HG03280 (cell line): Measurements from ENCODE around the gene SURF1.
"Not testable (repeated sequence)": the region's sequence is repeated elsewhere in the genome, so short reads cannot be mapped to it uniquely, and the experiment has no call there.

Experiments used
- ATAC-seq: cut with Tn5 transposase; IDR thresholded peaks from one replicate; pipeline ENCODE4 v1.9.1; 2021; ENCODE audit warnings: mild to moderate bottlenecking, moderate library complexity; ENCODE audit not compliant: unreplicated experiment

Gene SURF1

DNA sequence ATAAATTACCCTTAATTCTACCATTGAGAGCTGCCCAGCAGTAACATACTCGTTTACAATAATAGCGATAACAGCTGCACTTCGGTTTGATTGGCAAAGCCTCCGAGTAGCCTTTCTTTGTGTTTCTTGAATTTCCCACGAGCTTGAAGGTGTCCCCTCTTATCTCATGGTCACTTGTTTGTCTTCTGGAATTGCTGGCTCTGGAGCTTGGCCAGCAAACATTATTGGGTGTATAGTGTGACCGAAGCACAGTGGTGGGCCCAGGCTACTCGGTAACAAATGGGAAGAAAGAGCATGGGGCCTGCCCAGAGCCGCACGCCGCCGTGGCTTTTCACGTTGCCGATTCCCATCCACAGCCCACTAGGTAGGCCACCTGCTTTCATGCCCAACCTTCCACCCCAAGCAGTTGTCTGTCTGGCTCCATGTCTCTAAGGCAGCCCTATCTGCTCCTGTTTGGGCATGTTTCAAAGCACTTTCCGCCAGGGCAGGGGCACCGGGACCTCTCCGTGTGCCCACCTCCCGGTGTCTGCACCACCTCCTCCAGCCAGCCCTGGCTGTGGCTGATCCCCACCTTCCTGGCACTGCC is 28.5 kb upstream of the SURF1 start:
- no peak for ATAC-seq

DNA sequence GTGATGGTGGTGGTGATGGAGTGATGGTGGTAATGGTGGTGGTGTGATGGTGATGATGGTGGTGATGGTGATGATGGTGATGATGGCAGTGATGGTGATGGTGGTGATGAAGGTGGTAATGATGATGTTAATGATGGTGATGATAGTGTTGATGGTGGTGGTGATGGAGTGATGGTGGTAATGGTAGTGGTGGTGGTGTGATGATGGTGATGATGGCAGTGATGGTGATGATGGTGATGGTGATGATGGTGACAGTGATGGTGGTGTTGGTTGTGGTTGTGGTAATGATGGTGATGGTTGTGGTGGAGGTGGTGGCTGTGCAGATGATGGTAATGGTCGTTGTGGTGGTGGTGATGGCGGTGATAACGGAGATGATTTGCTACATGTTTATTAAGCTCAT is 27.2 kb upstream of the SURF1 start:
- no peak for ATAC-seq

DNA sequence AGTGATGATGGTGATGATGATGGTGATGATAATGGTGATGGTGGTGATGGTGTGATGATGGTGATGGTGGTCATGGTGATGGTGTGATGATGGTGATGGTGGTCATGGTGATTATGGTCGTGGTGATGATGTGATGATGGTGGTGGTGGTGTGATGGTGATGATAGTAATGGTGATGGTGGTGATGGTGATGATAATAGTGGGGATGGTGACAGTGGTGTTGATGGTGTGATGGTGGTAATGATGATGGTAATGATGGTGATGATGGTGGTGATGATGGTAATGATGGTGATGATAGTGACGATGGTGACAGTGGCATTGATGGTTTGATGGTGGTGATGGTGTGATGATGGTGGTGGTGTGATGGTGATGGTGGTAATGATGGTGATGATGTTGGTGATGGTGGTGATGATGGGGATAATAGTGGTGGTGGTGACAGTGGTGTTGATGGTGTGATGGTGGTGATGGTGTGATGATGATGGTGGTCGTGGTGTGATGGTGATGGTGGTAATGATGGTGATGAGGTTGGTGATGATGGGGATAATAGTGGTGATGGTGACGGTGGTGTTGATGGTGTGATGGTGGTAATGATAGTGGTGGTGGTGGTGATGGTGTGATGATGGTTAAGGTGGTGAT is 26.3 kb upstream of the SURF1 start:
- ATAC-seq = no peak

DNA sequence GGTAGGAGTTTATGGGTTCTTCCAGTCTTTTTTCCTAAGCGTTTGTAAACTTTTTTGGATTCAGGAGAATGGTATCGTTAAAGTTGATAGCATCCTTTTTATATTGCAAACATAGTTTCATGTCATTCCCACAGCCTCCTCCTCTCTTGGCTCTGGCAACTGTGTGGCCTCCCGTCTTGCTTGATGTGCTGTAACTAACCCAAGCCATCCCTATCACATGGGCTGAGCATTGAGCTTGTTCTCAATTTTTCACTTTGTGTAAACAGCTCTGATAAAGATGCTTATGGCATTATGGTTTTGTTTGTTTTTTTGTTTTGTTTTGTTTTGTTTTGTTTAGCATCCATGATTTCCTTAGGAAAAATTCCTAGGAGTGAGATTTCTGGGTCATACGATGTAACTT is 24.4 kb upstream of the SURF1 start:
- ATAC-seq = no peak

DNA sequence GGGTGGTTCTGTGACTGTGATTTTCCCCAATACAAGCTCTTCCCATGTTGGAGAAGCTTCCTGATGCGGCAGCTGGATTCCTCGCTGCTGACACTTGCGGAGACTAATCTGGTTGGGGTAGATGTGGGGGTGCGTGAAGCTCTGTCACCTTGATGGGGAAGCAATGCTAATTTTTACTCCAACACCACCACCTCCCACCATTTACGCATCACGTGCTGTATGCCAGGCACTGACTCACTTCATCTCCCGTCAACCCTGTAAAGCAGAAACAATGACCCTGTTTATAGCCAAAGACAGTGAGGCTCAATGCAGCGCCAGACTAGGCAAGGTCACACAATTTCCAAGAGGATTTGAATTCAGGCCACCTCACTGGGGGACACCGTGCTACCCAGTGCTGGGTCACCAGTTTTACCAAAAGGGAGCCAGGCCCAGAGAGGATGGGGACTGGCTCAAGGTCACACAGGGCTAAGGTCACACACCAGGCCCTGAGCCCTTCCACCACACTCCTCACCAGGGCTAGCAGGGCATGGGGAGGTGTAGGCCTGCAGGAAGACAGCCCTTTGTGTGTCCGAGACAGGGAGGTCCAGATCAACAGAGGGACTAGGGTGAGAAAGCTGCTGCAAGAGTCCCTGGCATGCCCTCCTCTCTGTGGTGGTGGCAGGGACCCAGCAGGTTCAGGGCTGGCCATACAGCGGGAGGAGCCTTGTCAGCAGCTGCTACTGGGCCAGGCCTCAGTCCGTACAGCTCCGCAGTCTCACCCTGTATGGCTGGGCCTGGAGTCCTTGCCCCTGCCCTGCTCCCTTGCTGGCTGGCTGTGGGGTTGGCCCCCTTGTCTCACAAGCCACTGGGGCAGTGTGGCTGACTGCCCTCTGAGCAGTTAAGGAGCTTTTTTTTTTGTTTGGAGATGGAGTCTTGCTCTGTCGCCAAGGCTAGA is 23.1 kb upstream of the SURF1 start:
- no peak for ATAC-seq

DNA sequence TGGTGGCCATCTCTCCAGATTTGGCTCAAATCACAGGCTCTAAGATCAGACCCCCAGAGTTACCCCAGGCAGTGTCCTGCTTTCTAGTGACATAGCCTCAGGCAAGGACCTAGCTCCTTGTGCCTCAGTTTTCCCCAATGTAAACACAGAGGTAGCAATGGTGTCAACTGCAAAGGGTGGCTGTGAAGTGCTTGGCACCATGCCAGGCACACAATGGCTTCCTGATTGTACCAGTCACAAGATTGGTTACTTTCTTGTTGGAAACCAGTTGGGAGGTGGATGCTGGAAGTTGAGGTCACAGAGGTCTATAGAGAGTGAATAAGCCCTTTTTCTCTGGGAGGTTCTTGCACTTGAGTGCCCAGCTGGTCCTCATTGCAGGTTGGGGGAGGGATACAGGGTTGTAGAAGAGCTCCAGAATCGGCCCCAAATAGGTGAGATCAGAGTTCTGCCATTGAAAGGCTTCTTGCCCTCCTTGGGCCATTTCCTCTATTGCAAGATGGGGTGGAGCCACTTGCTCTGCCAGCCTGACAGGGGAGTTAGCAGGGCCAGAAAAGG is 22.2 kb upstream of the SURF1 start:
- no peak for ATAC-seq

DNA sequence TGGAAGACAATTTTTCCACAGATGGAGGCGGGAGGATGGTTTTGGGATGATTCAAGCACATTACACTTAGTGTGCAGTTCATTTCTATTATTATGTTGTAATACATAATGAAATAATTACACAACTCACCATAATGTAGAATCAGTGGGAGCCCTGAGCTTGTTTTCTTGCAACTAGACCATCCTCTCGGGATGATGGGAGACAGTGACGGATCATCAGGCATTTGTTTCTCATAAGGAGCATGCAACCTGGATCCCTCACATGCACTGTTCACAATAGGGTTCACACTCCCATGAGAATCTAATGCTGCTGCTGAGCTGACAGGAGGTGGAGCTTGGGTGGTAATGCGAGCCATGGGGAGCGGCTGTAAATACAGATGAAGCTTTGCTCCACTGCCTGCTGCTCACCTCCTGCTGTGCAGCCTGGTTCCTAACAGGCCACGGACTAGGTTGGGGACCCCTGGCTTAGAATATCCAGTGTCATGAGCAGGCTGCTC is 21.5 kb upstream of the SURF1 start:
- no peak for ATAC-seq

DNA sequence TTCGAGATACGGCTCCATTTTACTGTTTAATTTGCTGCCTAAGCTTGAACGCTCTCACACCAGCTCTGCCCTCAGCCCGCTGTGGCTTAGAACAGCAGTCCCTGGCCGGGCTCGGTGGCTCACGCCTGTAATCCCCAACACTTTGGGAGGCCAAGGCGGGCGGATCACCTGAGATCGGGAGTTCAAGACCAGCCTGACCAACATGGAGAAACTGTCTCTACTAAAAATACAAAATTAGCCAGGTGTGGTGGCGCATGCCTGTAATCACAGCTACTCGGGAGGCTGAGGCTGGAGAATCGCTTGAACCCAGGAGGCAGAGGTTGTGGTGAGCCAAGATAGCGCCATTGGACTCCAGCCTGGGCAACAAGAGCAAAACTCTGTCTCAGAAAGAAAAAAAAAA is 21.0 kb upstream of the SURF1 start:
- ATAC-seq = not testable (repeated sequence)

DNA sequence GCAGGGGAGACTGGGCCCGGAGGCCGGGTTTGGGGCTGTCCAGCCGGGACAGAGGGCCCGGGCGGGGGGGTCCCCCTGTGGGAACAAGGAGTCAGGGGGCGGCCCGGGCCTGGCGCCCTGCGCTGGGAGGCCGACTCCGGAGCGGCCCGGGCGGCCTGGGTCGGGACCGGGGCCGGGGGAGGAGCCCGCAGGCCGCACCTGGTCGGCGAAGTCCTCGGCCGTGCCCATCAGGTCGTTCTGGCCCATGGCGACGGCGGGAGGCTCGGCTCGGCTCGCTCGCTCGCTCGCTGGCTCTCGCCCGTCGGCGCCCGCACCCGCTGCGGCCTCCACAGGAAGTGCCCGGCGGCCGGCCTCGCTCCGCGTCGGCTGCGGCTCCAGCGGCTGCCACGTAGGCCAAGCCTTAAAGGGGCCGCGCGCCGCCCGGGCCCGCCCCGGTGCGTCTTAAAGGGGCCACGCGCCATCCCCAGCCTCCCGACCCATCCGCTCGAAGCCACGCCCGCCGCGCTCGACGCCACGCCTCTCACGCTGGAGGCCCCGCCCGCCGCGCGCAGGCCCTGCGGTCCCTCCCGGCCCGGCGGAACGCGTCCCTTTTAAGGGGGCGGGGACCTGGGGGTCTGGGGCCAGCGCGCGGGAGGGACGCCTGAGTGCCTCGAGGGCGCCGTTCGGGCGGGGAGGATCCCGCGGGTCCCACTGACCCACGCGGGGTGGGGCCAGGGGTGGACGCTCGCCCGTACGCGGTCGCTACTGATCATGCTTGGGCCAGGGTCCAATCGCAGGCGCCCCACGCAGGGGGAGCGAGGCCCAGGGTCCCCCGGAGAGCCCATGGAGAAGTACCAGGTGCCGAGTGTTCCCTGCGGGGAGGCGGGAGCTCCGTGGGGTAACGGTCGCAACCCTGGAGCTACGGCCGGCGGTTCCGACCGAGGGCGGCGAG is 19.7 kb upstream of the SURF1 start, which contains the start of the genes STKLD1 and SURF4:
Gene STKLD1 (plus strand): TSS at position 643 of the 931 bp plus-strand sequence. CDS start 108 bp downstream, at position 751.
Gene SURF4 (minus strand): TSS at position 337 of the 931 bp plus-strand sequence. CDS start 91 bp downstream, at position 246.
- peak; percentile 93 for ATAC-seq

DNA sequence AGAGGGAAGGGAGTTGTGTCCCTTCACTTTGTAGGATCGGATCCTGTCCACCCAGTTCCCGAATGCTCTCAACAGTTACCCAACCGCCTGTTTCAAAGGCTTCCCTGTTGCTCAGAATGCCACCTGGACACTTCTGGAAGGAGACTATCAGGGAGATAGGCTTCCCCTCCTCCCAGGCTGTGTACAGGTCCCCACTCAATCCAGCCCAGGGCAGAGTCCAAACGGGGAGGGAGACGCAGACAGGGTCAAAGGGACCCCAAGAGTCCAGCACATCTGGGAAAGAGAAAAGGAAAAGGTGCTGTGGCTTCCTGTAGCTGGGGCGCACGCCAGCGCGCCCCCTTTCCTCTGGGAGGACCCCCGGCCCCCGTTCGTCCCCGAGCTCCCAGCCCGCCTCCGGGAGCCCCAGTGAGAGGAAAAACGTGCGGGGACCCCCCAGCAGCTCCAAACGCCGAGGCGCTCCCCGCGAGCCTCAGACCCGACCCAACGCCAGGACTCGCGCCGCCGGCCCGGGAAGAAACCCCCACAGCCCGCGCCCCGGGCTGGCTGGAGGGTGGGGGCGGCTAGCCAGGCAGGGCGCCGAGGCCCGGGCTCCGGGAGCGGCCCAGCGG is 18.9 kb upstream of the SURF1 start:
- no peak for ATAC-seq

DNA sequence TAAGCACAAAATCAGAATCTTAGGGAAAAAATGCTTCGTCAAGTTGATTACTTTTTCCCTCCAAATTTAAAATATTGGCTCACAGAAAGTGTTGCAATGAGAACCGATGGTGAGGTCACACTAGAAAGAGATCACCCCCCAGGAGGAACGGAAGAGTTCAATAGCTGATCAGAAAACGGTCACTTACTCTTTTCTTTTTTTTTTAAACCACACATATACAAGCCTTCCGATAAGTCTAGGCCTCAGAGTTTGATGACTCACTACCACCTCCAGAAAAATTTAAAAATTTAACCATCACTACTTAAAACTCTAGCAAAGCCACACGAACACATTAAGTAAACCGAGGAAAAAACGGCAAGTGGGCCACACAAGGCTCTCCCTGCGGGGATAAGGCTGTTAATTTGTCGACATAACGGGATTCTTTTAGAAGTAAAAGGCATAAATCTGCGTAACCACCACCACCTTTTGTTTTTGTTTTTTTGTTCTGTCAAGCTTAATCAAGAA is 18.4 kb upstream of the SURF1 start:
- ATAC-seq = no peak

DNA sequence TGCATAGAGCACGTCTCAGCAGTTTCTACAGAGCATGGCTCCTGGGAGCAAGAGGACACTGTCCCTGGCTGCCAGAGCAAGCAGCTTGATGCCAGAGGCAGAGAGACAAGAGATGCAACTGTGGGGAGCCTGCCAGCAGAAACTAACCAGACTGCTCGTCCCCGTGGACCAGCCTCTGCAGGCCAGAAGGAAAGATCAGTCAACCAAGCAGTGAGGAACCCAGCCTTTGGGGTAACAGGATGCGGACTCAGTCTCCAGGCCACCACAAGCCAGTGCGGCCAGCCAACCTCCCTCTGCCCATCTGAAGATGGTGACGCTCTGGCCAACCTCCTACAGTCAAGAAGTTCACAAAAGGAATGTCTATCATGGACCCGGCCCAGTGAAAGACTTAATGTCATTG is 15.9 kb upstream of the SURF1 start:
- ATAC-seq = no peak

DNA sequence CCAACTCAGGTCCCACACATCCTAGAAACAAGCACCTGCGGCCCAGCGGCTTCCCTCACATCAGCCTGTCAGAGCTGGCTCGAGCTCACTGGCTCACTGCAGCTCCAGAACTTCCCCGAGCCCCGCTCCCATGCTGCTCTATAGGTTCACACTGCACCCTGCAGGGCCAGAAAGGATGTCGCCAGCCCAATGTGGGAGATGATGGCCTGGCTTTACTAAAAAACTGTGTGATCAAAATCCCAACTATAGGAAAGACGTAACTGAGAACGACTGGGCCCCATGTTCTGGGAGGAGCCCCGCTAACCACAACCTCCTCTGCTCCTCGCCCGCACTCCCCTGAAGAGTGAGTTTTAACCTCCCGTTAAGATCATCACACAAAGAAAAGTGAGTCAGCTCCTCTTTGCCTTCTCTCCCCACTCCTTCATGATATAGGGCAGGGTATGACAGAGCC is 15.0 kb upstream of the SURF1 start:
- no peak for ATAC-seq

DNA sequence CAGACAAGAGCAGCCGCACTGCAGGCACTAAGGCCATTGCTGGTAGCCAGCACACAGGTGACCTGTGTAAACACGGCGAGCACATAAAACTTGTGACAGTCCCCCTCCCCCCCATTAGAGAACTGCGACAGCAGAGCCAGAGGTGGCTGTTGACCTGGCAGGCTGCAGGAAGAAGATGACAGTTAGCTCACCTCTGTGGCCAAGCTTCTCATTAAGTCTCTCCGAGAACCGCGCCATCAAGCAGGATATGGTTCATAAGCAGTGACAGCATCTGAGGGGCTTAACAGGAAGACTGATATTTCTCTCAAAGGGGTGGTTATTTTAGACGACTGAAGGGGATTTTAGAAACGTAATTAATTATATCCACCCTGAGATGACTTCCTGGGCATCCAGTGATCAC is 14.4 kb upstream of the SURF1 start:
- no peak for ATAC-seq

DNA sequence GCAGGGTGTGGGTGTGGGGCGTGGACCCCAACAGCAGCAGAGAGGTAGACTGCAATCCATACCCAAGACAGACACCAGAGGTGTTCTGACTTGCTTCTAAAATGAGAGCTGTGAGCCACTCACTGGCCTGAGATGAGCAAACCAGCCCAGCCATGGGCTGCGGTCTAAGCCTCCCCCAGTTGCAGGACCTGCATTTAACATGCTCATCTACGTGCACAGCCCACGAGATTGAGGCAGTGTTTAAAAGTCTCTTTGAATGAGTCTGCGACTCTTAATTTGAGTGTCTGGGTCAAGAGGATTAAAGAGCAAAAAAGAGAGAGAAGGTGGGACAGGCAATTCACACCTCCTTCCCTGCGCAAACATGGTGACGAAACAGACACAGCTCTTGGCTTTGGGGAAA is 13.6 kb upstream of the SURF1 start:
- no peak for ATAC-seq

DNA sequence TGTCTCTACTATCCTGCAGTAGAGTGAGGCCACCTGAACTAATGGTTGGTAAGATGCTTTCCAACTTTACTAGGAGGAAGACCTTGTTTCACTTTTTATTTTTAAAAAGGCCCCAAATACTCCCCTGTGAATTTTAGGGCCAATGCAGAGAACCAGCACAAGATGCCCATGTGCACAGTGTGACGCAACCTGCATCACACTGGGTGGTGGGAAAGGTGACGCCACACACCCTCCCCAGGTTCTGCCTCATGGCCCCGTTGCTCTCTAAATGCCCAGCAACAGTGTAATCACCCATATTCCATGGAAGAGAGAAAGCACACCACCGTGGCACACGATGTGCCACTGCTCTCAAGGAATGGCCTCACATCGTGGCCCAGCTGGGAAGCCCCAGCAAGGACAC is 13.1 kb upstream of the SURF1 start:
- ATAC-seq = no peak

DNA sequence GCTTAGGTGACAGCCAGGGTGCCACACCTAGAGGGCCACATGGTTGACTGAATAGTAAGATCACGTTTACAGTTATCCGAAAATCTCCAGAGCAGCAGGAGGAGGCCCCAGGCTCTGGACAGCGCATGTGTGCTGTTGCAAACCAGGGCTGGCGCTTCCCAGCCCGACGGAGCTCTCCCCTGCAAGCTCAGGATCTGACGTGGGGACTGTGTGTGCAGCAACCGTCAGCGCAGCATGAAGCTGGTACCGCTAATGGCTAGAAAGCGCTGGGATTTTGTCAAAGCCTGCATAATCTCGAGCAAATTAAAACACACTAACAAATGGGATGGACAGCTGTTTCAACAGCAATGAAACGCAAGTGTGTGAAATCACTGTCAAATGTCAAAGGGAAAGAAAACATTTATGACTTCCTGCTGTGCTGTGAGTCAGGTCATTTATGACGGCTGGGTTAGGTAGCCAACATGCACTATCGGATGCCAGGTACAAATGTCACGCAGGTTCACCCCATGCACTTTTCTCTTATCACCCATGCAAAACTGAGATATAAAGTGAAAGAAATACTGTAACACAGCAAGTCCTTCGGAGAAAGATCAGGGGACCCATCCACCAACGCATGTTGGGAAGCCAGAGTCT is 12.1 kb upstream of the SURF1 start:
- no peak for ATAC-seq

DNA sequence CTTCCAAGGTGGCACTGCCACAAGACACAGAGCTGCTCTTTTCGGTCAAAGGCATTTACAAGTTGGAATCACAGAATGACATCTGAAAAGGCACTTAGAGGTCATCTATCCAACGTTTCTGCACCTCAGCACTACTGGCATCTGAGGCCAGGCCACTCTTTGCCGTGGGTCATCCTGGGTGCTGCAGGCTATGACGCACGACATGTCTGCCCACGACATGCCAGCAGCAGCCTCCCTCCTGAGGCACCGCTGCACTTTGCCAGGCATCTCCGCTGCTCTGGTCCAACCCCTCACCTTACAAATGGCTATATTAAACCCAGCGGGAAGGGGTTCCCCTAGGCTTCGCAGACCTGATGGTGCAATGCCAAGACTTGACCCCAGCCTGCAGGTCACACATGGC is 11.5 kb upstream of the SURF1 start:
- ATAC-seq = no peak

DNA sequence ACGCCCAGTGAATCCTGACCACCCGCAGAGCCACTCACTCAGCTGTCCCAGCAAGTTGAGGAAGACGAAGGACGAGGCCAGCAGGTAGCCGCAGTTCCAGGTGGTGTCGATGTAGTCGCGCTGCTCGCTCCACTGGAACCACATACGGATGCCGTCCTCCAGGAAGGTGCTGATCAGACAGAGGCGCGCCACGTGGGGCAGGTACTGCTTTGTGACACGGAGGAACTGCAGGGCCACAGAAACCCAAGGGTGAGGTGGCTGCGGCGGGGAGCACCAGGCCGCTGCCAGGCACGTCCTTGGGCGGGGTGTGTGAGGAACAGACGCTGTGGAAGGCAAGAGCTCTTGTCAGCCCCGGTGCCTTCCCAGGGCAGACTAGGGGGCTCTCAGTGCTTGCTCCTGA is 10.9 kb upstream of the SURF1 start:
- ATAC-seq = no peak
